Adrenal gland (tissue), 12 donors: ENCODE measurements around the gene MRPS34. TPM values are rescaled to one million over a fixed set of nuclear protein-coding genes. Genes with fewer than 3 reads are reported as not detected.

Source experiments
- DNase-seq, 7 donors: peaks; one replicate each; pipeline ENCODE4 v3.0.0-alpha.2; 2019 to 2020
- H3K27ac ChIP-seq, 5 donors: fragments of 200-600 bp; sonication (generic) in 4 of 5; 1 replicate in 3 of 5; 2 replicates in 2 of 5; pipeline versions ENCODE4 v1.5.1 to v1.8.0; 2016 to 2020; ENCODE audit warnings: mild to moderate bottlenecking in 1 of 5
- H3K27me3 ChIP-seq: fragments of 200-600 bp; 2 replicates; pipeline ENCODE4 v1.8.0; 2021
- H3K36me3 ChIP-seq, 2 donors: fragments of 200-600 bp; replicated peaks in 1 of 2; 1 replicate in 1 of 2; 2 replicates in 1 of 2; pipeline versions ENCODE4 v1.5.1 to v1.8.0; 2018 to 2022
- H3K4me1 ChIP-seq, 2 donors: fragments of 200-600 bp; replicated peaks in 1 of 2; 1 replicate in 1 of 2; 2 replicates in 1 of 2; pipeline versions ENCODE4 v1.5.1 to v1.8.0; 2018 to 2021
- H3K4me3 ChIP-seq, 4 donors: fragments of 200-600 bp; sonication (generic) in 3 of 4; one replicate each; pipeline ENCODE4 v1.5.1; 2016 to 2018
- H3K9me3 ChIP-seq, 3 donors: fragments of 200-600 bp; sonication (generic) in 1 of 3; replicated peaks in 1 of 3; 1 replicate in 2 of 3; 2 replicates in 1 of 3; pipeline versions ENCODE4 v1.5.1 to v1.8.0; 2016 to 2021
- CTCF ChIP-seq, 6 experiments: fragments of 450-650 bp in 4 of 6; fragments of 200-600 bp in 2 of 6; sonication (generic) in 1 of 6; IDR thresholded peaks; 1 replicate in 5 of 6; 2 replicates in 1 of 6; pipeline versions ENCODE4 v1.5.1 to v1.8.0; 2016 to 2021; ENCODE audit warnings: antibody characterized with exemption in 6 of 6, mild to moderate bottlenecking in 2 of 6, moderate library complexity in 1 of 6
- POLR2A ChIP-seq, 2 donors: fragments of 450-650 bp; IDR thresholded peaks; one replicate each; pipeline ENCODE4 v1.6.1; 2017; ENCODE audit warnings: antibody characterized with exemption in 2 of 2, mild to moderate bottlenecking in 2 of 2, moderate library complexity in 1 of 2
- WGBS, 4 donors: extraction: QIAGEN DNeasy Blood & Tissue Kit in 2 of 4; methylation state at CpG; one replicate each; pipeline versions ENCODE4 v1.1.5 to v1.1.7; 2013 to 2017; 5-methylcytosine and 5-hydroxymethylcytosine counted together
- intact Hi-C, 2 donors: fragments of 100-400 bp; cut with DNase I; formaldehyde crosslinking; loops; one replicate each; pipeline versions ENCODE4 v1.14.1 to v1.15.0; 2022 to 2023
- polyA plus RNA-seq, 3 donors: library from polyadenylated mRNA; stranded (reverse); fragments of 200-250 nt in 2 of 3; fragments of 350-450 nt in 1 of 3; fragmentation: Illumina TruSeq in 1 of 3; extraction: RNeasy Lipid Tissue Mini Kit (QIAGEN cat#74804) in 1 of 3; gene quantifications; one replicate each; pipeline ENCODE4 v1.2.3, GENCODE V29; 2013 to 2014
- total RNA-seq, 9 donors: library from RNA; depleted of rRNA in 4 of 9; stranded (reverse); fragments of >200 nt in 4 of 9; fragments of 120-200 nt in 1 of 9; fragmentation: NEBNext Ultra II Directional in 1 of 9; extraction: Animal tissue kit (Norgen Biotek cat#: 25700) in 1 of 9; gene quantifications; one replicate each; pipeline versions ENCODE4 v1.1.0 to v1.2.4, GENCODE V29; 2013 to 2023
- donor health status: healthy with polysubstance abuse.
- donor health status: Bipolar disorder and iron deficiency.
- donor health status: DM: yes; HTN: yes; CAD: no.
- donor health status: DM: no; HTN: no; CAD: no.
- donor health status: DM: no; HTN: no; CAD: no.
- donor health status: DM: yes; HTN: yes; CAD: no.

The MRPS34 gene
- total and polyA plus RNA-seq, 12 donors: 84.3 to 226 (median 141) TPM

DNA sequence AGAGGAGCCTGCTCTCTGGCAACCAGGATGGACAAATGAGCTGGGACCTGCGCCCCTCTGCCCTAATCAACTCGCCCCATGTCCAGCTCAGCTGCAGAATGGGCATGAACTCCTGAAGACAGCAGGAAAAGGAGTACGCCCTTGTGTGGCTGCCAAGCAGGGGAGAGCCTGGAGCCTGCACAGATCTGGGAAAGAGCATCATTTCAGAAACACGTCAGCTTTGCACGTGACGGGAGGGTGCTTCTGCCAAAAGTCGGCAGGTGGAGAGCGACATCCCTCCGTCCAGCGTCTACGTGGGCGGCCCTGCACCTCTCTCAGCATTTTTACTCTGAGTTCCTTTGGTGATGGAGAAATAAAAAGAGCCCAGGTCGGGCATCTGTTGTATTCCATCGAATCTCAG lies 20.1 kb downstream of the MRPS34 start:
- no peak overlapping the region for H3K4me3 ChIP-seq
- intact Hi-C loops: no loop called here
- TF ChIP-seq CTCF (IDR thresholded peaks at IDR 0.05): no peak
- no peak for TF ChIP-seq POLR2A (IDR thresholded peaks at IDR 0.05)
- H3K36me3 ChIP-seq: peaks cover 0 to 58% of the 10 kb centered on the region in 2 donors
- no peak for DNase-seq
- no peaks in the 10 kb centered on the region for H3K9me3 ChIP-seq
- 87 to 97% (median 95%) methylated on average over 14 of the region's 14 CpGs for WGBS, 4 donors
- H3K4me1 ChIP-seq: no peaks in the 10 kb centered on the region
- H3K27me3 ChIP-seq: no peaks in the 10 kb centered on the region
- H3K27ac ChIP-seq: no peak overlapping the region

DNA sequence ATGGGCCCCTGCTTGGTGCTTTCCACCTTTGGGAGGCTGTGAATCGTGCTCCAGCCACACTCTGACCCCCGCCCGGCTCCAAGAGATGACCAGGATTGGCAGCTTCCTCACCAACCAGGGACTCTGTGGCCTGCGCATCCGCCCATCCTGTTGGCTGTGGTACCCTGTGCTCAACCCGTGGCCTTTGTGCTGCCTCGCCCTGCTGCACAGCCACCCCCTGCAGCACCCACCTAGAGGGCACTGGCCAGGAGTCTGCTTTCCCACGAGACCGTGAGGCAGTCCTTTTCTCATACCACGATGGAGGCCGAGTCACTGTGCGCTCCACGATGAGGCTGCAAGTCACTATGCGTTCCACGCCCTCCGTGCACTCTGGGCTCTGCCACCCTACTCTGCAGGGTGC lies 21.0 kb downstream of the MRPS34 start:
- no peak for TF ChIP-seq CTCF (IDR thresholded peaks at IDR 0.05)
- TF ChIP-seq POLR2A (IDR thresholded peaks at IDR 0.05): no peak
- intact Hi-C loops: no loop called here
- WGBS, 4 donors: 94 to 95% (median 95%) methylated on average over 13 to 16 of the region's 16 CpGs

DNA sequence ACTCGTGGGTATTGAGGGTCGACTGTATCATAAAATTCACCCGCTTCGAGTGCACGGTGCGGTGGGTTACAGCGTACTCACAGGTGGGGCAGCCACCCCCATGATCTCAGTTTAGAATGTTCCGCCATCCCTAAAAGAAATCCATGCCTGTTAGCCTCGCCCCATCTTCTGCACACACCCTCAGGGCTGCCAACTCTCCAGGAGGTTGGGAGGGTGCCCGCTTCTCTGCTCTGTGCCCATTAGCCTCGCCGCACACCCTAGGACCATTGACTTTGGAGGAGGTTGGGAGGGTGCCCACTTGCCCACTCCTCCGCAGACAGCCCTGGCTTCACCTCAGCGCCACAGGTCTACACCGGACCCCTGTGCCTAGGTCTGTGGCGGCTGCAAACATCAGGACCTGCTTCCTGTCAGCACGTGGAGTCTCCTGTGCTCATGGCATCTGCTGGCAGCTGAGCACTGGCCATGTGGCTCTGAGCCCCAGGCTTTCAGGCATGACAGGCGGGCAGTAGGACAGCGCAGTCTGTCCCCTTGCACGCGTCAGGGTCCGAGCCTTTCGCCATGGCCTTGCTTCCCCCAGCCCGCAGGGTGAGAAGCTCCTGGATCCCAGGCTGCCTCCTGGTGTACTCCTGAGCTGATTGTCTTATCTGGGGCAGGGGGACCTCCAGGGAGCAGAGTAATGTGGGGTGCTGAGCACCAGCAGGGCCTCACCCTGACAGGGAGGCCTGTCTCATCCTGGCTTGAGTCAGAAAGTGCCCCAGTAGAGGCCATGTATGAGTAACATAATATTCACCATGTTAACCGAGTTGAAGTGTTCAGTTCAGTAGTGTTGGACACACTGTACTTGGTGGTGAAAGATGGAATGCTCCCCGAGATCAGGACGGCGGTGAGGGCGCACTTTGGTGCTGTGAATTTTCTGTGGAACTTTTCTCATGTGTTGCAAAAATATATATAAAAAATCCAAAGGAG lies 23.5 kb downstream of the MRPS34 start:
- Histone ChIP-seq H3K27me3 (no peaks in the 10 kb centered on the region), H3K27ac (no peak overlapping the region), H3K36me3 (peaks cover 0 to 76% of the 10 kb centered on the region in 2 donors), H3K4me3 (no peak overlapping the region), H3K9me3 (no peaks in the 10 kb centered on the region), H3K4me1 (no peaks in the 10 kb centered on the region)
- WGBS, 4 donors: 93 to 96% (median 95%) methylated on average over 19 to 29 of the region's 29 CpGs
- intact Hi-C loops: loop anchor here in 1 of 2 donors (10.0 kb wide), 1 partner anchor 75 kb away; the partner anchor contains the start of gene JPT2
- DNase-seq: no peak
- TF ChIP-seq CTCF (IDR thresholded peaks at IDR 0.05) (no peak), POLR2A (IDR thresholded peaks at IDR 0.05) (no peak)

More for the DNA sequence above, 21.0 kb downstream of the MRPS34 start:
- Histone ChIP-seq H3K27ac (no peak overlapping the region), H3K9me3 (no peaks in the 10 kb centered on the region), H3K36me3 (peaks cover 0 to 63% of the 10 kb centered on the region in 2 donors), H3K4me1 (no peaks in the 10 kb centered on the region), H3K27me3 (no peaks in the 10 kb centered on the region), H3K4me3 (no peak overlapping the region)
- DNase-seq: no peak

GRCh38 chr16:1747934-1748333 lies 25.0 kb downstream of the MRPS34 start:
- H3K9me3 ChIP-seq: no peaks in the 10 kb centered on the region
- WGBS, 4 donors: 60 to 88% (median 85%) methylated on average over 2 to 11 of the region's 11 CpGs
- no peaks in the 10 kb centered on the region for H3K4me1 ChIP-seq
- H3K4me3 ChIP-seq: no peak overlapping the region
- no peaks in the 10 kb centered on the region for H3K27me3 ChIP-seq
- TF ChIP-seq POLR2A (IDR thresholded peaks at IDR 0.05): no peak
- TF ChIP-seq CTCF (IDR thresholded peaks at IDR 0.05): no peak
- no peak overlapping the region for H3K27ac ChIP-seq
- peaks cover 0 to 86% of the 10 kb centered on the region in 2 donors for H3K36me3 ChIP-seq
- DNase-seq: no peak
- intact Hi-C loops: loop anchor here in 1 of 2 donors (10.0 kb wide), 1 partner anchor 73 kb away; the partner anchor contains the start of gene JPT2
